SU-DHL-6 (cell line): ENCODE data around the gene RAB1A.
"Not testable (repeated sequence)": the region's sequence is repeated elsewhere in the genome, so short reads cannot be mapped to it uniquely, and the experiment has no call there.

Experiments
- H2AFZ ChIP-seq: fragments of 200-600 bp; sonication (generic); 2 replicates; pipeline ENCODE4 v1.6.1; 2014; ENCODE audit warnings: low read depth, mild to moderate bottlenecking, moderate library complexity, mixed read lengths, antibody characterized with exemption, low read length; ENCODE audit not compliant: severe bottlenecking
- H3F3A ChIP-seq: fragments of 200-600 bp; shearing (Covaris generic); 2 replicates; pipeline ENCODE4 v1.6.0; 2016; ENCODE audit warnings: antibody characterized with exemption, mild to moderate bottlenecking; ENCODE audit not compliant: insufficient read depth
- H3K27ac ChIP-seq: fragments of 200-600 bp; sonication (generic); 2 replicates; pipeline ENCODE4 v1.5.1; 2016; ENCODE audit warnings: low read depth, mild to moderate bottlenecking, low read length, moderate library complexity, mixed read lengths
- H3K27me3 ChIP-seq: fragments of 200-600 bp; sonication (generic), shearing (Covaris generic); 2 replicates; pipeline ENCODE4 v1.6.0; 2014; ENCODE audit warnings: mild to moderate bottlenecking, low read length
- H3K36me3 ChIP-seq: fragments of 200-600 bp; sonication (generic); 2 replicates; pipeline ENCODE4 v1.6.1; 2014; ENCODE audit warnings: mild to moderate bottlenecking, low read length, mixed read lengths
- H3K4me2 ChIP-seq: fragments of 300-600, 200-600 bp; shearing (Covaris generic), sonication (generic); 2 replicates; pipeline ENCODE4 v1.6.0; 2014; ENCODE audit warnings: low read length, low read depth, mild to moderate bottlenecking; ENCODE audit not compliant: poor library complexity, severe bottlenecking
- H3K4me3 ChIP-seq: fragments of 200-600 bp; sonication (generic); 2 replicates; pipeline ENCODE4 v1.5.1; 2014; ENCODE audit warnings: antibody characterized with exemption, low read length, mild to moderate bottlenecking, mixed read lengths; ENCODE audit not compliant: insufficient read depth, poor library complexity, severe bottlenecking
- H3K79me2 ChIP-seq: fragments of 200-600 bp; sonication (generic); 2 replicates; pipeline ENCODE4 v1.6.1; 2014; ENCODE audit warnings: mild to moderate bottlenecking, low read length, moderate library complexity; ENCODE audit not compliant: insufficient read depth
- H3K9ac ChIP-seq: fragments of 200-600 bp; sonication (generic); 2 replicates; pipeline ENCODE4 v1.7.0; 2014; ENCODE audit warnings: mild to moderate bottlenecking, low read length
- H3K9me2 ChIP-seq: fragments of 200-600 bp; sonication (generic); replicated peaks from 2 replicates; pipeline ENCODE4 v1.6.1; 2014; ENCODE audit warnings: low read length; ENCODE audit not compliant: insufficient read depth
- H3K9me3 ChIP-seq: fragments of 200-600 bp; sonication (generic); 2 replicates; pipeline ENCODE4 v1.6.1; 2014; ENCODE audit warnings: low read length, mixed read lengths; ENCODE audit not compliant: insufficient read depth
- H4K20me1 ChIP-seq: fragments of 200-600 bp; sonication (generic); 2 replicates; pipeline ENCODE4 v1.6.1; 2014; ENCODE audit warnings: low read depth, mild to moderate bottlenecking, antibody characterized with exemption, low read length, moderate library complexity, mixed read lengths
- EZH2phosphoT487 ChIP-seq: fragments of 200-600 bp; sonication (generic), shearing (Covaris generic); conservative IDR thresholded peaks from 2 replicates; pipeline ENCODE4 v1.6.1; 2018; ENCODE audit warnings: mild to moderate bottlenecking, antibody characterized with exemption, low read length, moderate library complexity, mixed read lengths
- TF ChIP-seq, protein P1 (sequence below): fragments of 200-600 bp; sonication (generic); IDR thresholded peaks from one replicate; pipeline ENCODE4 v1.5.1; 2017; ENCODE audit warnings: antibody characterized with exemption, mild to moderate bottlenecking, low read length, moderate library complexity; ENCODE audit not compliant: insufficient read depth, poor library complexity, severe bottlenecking

The RAB1A gene

DNA sequence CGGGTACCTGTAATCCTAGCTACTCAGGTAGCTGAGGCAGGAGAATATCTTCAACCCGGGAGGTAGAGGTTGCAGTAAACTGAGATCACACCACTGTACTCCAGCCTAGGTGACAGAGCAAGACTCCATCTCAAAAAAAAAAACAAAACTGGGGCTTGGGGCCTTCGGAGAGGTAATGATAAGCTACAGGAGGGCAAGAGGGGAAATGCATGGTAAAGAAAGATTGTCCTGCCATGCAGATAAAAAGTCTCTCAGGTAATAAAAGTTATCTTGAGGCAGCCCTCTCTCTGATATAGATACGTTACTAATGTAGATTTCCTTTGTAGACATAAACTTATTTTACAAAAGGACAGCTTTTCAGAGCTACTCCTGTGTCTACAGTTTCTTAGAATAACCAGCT lies 3.7 kb upstream of the RAB1A start:
- Histone ChIP-seq H3K4me2 (no peak overlapping the region), H2AFZ (no peak overlapping the region), H3K79me2 (peaks cover 13% of the 10 kb centered on the region), H3K27ac (no peak overlapping the region), H3F3A (peaks cover 8% of the 10 kb centered on the region; the same call in 1 of the 2 replicates), H3K9ac (no peak overlapping the region), H3K4me3 (no peak overlapping the region), H3K27me3 (no peaks in the 10 kb centered on the region), H4K20me1 (peaks cover 2% of the 10 kb centered on the region; the same call in 1 of the 2 replicates), H3K9me2 (no peaks in the 10 kb centered on the region), H3K9me3 (no peaks in the 10 kb centered on the region), H3K36me3 (no peaks in the 10 kb centered on the region)
- TF ChIP-seq, protein P1, sequence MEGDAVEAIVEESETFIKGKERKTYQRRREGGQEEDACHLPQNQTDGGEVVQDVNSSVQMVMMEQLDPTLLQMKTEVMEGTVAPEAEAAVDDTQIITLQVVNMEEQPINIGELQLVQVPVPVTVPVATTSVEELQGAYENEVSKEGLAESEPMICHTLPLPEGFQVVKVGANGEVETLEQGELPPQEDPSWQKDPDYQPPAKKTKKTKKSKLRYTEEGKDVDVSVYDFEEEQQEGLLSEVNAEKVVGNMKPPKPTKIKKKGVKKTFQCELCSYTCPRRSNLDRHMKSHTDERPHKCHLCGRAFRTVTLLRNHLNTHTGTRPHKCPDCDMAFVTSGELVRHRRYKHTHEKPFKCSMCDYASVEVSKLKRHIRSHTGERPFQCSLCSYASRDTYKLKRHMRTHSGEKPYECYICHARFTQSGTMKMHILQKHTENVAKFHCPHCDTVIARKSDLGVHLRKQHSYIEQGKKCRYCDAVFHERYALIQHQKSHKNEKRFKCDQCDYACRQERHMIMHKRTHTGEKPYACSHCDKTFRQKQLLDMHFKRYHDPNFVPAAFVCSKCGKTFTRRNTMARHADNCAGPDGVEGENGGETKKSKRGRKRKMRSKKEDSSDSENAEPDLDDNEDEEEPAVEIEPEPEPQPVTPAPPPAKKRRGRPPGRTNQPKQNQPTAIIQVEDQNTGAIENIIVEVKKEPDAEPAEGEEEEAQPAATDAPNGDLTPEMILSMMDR = no peak
- TF ChIP-seq EZH2phosphoT487 = no peak

DNA sequence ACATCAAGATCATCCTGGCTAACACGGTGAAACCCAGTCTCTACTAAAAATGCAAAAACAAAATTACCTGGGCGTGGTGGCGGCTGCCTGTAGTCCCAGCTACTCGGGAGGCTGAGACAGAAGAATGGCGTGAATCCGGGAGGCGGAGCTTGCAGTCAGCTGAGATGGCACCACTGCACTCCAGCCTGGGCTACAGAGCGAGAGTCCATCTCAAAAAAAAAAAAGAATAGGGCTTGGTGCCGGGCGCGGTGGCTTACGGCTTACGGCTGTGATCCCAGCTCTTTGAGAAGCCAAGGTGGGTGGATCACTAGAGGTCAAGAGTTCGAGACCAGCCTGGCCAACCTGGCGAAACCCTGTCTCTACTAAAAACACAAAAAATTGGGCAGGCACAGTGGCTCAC lies 3.0 kb upstream of the RAB1A start:
- H3K4me2 ChIP-seq, H3K27ac ChIP-seq: not testable (repeated sequence)

DNA sequence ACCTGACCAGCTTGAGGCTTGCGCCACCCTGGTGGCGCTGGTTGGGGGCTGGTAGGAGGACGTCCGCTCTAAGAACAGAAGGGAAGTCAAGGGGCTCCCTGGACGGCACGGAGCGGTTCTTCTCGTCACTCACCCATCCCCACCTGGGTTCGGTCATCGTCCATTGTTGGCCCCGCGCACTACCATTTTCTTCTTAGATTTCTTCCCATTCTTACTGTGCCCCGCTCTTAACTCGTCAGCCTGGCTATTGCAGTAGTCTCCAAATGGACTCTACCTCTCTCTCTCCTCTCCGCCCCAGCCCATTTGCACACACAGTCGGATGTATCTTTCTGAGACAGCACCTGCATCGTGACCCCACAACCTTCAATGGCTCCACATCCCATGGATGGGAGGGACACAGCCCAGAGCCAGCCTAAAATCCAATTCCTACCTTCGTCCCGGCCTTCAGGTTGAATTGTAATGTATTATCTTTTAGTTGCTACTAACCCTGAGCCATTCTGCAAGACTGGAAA lies 814 bp upstream of the RAB1A start:
- Histone ChIP-seq H3K79me2 (peaks cover 42% of the 10 kb centered on the region), H2AFZ (peak overlapping the region; percentile 87), H3K27ac (no peak overlapping the region), H3K36me3 (no peaks in the 10 kb centered on the region), H3K9ac (peak overlapping the region; percentile 53), H3K9me3 (no peaks in the 10 kb centered on the region), H3K4me3 (peak overlapping the region; percentile 53), H3F3A (peaks cover 8% of the 10 kb centered on the region; the same call in 1 of the 2 replicates), H3K9me2 (no peaks in the 10 kb centered on the region), H3K4me2 (peak overlapping the region; percentile 62), H3K27me3 (no peaks in the 10 kb centered on the region), H4K20me1 (peaks cover 21% of the 10 kb centered on the region)
- TF ChIP-seq, protein P1 = no peak
- TF ChIP-seq EZH2phosphoT487 = no peak

More for the DNA sequence above, 3.0 kb upstream of the RAB1A start:
- H3F3A ChIP-seq, H3K9me3 ChIP-seq, H4K20me1 ChIP-seq, H3K9me2 ChIP-seq, H3K4me3 ChIP-seq, H3K27me3 ChIP-seq, H3K36me3 ChIP-seq, H3K9ac ChIP-seq, H2AFZ ChIP-seq: not testable (repeated sequence)
- H3K79me2 ChIP-seq = peaks cover 20% of the 10 kb centered on the region

DNA sequence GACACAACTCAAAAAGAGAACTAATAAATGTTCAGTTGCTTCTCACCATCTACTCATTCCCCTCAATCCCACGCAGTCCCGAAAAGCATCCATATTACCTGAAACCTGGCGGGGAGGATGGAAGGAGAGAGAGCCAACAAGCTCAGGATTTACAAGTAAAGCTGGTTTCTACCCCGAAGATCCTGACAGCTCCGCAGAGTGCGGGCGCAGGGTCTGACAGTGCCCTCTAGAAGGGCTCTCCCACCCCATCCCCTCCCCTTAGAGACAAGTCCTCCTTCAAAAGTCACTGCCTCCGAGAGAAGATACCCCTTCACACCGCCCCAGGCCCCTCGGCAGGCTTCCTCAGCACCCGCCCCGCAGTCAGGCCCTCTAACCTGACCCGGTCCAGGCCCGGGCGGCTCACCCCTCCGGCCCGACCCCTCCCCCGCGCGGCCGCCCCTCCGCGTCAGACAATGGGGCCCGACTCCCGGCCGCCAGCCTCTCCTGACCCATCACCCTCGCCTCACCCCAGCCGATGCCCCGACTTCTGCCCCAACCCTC lies 550 bp downstream of the RAB1A start:
- Histone ChIP-seq H3K27ac (peak overlapping the region; percentile 56), H3K36me3 (no peaks in the 10 kb centered on the region), H3K27me3 (no peaks in the 10 kb centered on the region), H3K4me2 (peak overlapping the region; percentile 91), H3K79me2 (peaks cover 55% of the 10 kb centered on the region), H3K9ac (peak overlapping the region; percentile 94), H4K20me1 (peaks cover 26% of the 10 kb centered on the region), H3F3A (peaks cover 13% of the 10 kb centered on the region), H2AFZ (peak overlapping the region; percentile 43), H3K9me2 (no peaks in the 10 kb centered on the region), H3K9me3 (no peaks in the 10 kb centered on the region), H3K4me3 (peak overlapping the region; percentile 85)
- TF ChIP-seq, protein P1 = no peak
- TF ChIP-seq EZH2phosphoT487 = no peak
